ENCODE measurements around the gene LTA4H. TPM values are rescaled to one million over a fixed set of nuclear protein-coding genes. Genes with fewer than 3 reads are reported as not detected.

Gene LTA4H
- total RNA-seq, 6 experiments from 2014 or later: 19.0 to 32.5 (median 27.1) TPM

DNA sequence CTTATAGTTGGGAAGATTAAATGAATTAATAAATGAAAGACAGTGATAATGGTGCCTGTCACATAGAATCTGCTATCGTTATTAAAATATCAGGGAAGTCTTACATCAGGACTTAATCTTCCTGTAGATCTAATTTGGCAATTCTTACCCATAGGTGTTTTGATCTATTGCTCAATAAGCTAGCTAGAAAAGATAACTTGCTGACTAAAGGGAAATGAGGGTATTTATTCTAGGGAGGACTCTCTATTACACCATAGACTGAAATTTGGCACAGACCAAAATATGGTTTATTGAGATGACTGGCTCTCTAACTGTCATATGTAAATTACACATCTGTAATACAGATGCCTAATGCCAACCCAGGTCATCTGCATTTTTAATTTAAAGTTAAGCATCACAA lies 50.7 kb downstream of the LTA4H start:
- Histone ChIP-seq H3K27ac (peak overlapping the region in 2 of 3 donors; percentile 0 to 56), H3K36me3 (peaks cover 0 to 29% (median 4%) of the 10 kb centered on the region in 4 donors), H3K27me3 (no peaks in the 10 kb centered on the region), H3K9me3 (no peaks in the 10 kb centered on the region), H3K4me3 (no peak overlapping the region), H3K4me1 (peaks cover 0 to 31% (median 0%) of the 10 kb centered on the region in 4 donors)
- WGBS (ENCODE audit: insufficient coverage, low coverage, low lambda C conversion rate, missing lambda C conversion rate): 29% methylated on average over 1 of the region's 1 CpG
- DNase-seq (no peak), ATAC-seq (peak; percentile 27 to 72 (median 46))
- intact Hi-C loops (cut with DNase I): no loop called here
- no peak for TF ChIP-seq POLR2A (IDR thresholded peaks at IDR 0.05)
- TF ChIP-seq, protein P1, sequence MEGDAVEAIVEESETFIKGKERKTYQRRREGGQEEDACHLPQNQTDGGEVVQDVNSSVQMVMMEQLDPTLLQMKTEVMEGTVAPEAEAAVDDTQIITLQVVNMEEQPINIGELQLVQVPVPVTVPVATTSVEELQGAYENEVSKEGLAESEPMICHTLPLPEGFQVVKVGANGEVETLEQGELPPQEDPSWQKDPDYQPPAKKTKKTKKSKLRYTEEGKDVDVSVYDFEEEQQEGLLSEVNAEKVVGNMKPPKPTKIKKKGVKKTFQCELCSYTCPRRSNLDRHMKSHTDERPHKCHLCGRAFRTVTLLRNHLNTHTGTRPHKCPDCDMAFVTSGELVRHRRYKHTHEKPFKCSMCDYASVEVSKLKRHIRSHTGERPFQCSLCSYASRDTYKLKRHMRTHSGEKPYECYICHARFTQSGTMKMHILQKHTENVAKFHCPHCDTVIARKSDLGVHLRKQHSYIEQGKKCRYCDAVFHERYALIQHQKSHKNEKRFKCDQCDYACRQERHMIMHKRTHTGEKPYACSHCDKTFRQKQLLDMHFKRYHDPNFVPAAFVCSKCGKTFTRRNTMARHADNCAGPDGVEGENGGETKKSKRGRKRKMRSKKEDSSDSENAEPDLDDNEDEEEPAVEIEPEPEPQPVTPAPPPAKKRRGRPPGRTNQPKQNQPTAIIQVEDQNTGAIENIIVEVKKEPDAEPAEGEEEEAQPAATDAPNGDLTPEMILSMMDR (IDR thresholded peaks at IDR 0.05): no peak

DNA sequence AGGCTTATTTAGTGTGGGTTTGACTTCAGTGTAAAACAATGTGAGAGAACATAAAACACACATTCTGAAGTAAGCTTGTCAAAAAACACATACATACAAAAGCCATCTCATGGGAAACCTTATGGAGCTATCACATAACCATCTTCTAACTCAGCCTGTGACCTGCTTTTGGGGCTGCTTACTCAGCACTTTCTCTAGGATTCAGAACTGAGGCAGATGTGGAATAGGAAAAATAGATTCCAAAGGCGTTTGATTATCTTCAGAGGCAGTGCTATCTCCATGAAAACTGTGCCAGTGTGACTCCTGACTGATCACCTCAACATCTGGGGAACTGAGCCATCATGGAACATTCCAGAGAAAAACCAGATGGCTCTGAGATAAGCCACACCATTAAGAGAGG lies 52.8 kb downstream of the LTA4H start:
- intact Hi-C loops (cut with DNase I): no loop called here
- Histone ChIP-seq H3K27me3 (no peaks in the 10 kb centered on the region), H3K9me3 (no peaks in the 10 kb centered on the region), H3K4me1 (peaks cover 0 to 41% (median 0%) of the 10 kb centered on the region in 4 donors), H3K27ac (peak overlapping the region in 1 of 3 donors; percentile 53), H3K36me3 (peaks cover 0 to 11% (median 4%) of the 10 kb centered on the region in 4 donors), H3K4me3 (no peak overlapping the region)
- DNase-seq (no peak), ATAC-seq (no peak)
- 100% methylated on average over 1 of the region's 1 CpG for WGBS (ENCODE audit: insufficient coverage, low coverage, low lambda C conversion rate, missing lambda C conversion rate)
- TF ChIP-seq, protein P1 (IDR thresholded peaks at IDR 0.05): no peak

GRCh38 chr12:95980437-95980836 lies 55.0 kb downstream of the LTA4H start:
- peaks cover 0 to 53% (median 4%) of the 10 kb centered on the region in 4 donors for H3K4me1 ChIP-seq
- intact Hi-C loops (cut with DNase I): no loop called here
- H3K4me3 ChIP-seq: no peak overlapping the region
- no peaks in the 10 kb centered on the region for H3K27me3 ChIP-seq
- WGBS (ENCODE audit: insufficient coverage, low coverage, low lambda C conversion rate, missing lambda C conversion rate): 100% methylated on average over 2 of the region's 5 CpGs
- peaks cover 0 to 10% (median 4%) of the 10 kb centered on the region in 4 donors for H3K36me3 ChIP-seq
- H3K9me3 ChIP-seq: no peaks in the 10 kb centered on the region
- ATAC-seq: no peak
- TF ChIP-seq POLR2A (IDR thresholded peaks at IDR 0.05): no peak
- TF ChIP-seq, protein P1 (IDR thresholded peaks at IDR 0.05): no peak
- DNase-seq: no peak
- no peak overlapping the region for H3K27ac ChIP-seq

DNA sequence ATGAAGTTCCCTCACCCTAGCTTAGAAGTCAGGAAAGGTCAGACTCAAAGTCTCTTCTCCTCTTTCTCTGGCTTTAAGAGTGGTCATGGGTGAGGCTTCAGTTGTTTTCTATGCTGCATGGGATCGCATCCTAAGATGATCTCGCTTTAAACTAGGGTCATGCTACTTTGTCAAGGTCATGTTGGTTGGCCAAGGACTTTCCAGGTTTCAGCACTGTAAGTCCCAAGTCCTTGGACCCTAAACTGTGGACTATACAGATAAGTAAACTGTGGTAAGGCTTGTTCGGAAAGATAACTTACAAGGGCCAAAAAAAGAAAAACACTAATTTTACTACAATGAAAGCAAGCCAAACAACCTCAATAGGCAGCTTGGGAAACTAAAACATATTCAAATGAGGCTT lies 56.6 kb downstream of the LTA4H start:
- no peak for ATAC-seq
- H3K4me3 ChIP-seq: no peak overlapping the region
- peak overlapping the region in 1 of 3 donors; percentile 77 for H3K27ac ChIP-seq
- no peaks in the 10 kb centered on the region for H3K9me3 ChIP-seq
- intact Hi-C loops (cut with DNase I): no loop called here
- DNase-seq: no peak
- H3K36me3 ChIP-seq: peaks cover 0 to 14% (median 4%) of the 10 kb centered on the region in 4 donors
- WGBS (ENCODE audit: insufficient coverage, low coverage, low lambda C conversion rate, missing lambda C conversion rate): 76% methylated on average over 3 of the region's 3 CpGs
- no peaks in the 10 kb centered on the region for H3K27me3 ChIP-seq
- TF ChIP-seq, protein P1 (IDR thresholded peaks at IDR 0.05): no peak
- no peak for TF ChIP-seq POLR2A (IDR thresholded peaks at IDR 0.05)
- peaks cover 0 to 53% (median 9%) of the 10 kb centered on the region in 4 donors for H3K4me1 ChIP-seq

- H3K27me3 ChIP-seq: no peaks in the 10 kb centered on the region
- no peak overlapping the region for H3K4me3 ChIP-seq
- 98% methylated on average over 5 of the region's 5 CpGs for WGBS (ENCODE audit: insufficient coverage, low coverage, low lambda C conversion rate, missing lambda C conversion rate)
- no peak for TF ChIP-seq POLR2A (IDR thresholded peaks at IDR 0.05)
- TF ChIP-seq, protein P1 (IDR thresholded peaks at IDR 0.05): no peak
- H3K9me3 ChIP-seq: no peaks in the 10 kb centered on the region
- intact Hi-C loops (cut with DNase I): no loop called here
- H3K36me3 ChIP-seq: peaks cover 0 to 14% (median 4%) of the 10 kb centered on the region in 4 donors
- H3K27ac ChIP-seq: peak overlapping the region in 1 of 3 donors; percentile 77
- no peak for ATAC-seq
- peaks cover 0 to 53% (median 9%) of the 10 kb centered on the region in 4 donors for H3K4me1 ChIP-seq
- no peak for DNase-seq
Measured at GRCh38 chr12:95978351-95978750, 57.0 kb downstream of the LTA4H start.
